Measurements from ENCODE around the gene PNMA8C. TPM values are rescaled to one million over a fixed set of nuclear protein-coding genes. Genes with fewer than 3 reads are reported as not detected.

Gene PNMA8C
- polyA plus RNA-seq, 1 donor (not counting 4 experiments of a cell fraction or from before 2014, with no cell fraction given): not detected

- dilution Hi-C loops (cut with MboI; ENCODE audit: extremely low pct_ligation_motif_present, low sequenced_read_pairs): no loop called here
- no peak for TF ChIP-seq EZH2 (IDR thresholded peaks at IDR 0.05; ENCODE audit: low read length)
- TF ChIP-seq, protein P1, sequence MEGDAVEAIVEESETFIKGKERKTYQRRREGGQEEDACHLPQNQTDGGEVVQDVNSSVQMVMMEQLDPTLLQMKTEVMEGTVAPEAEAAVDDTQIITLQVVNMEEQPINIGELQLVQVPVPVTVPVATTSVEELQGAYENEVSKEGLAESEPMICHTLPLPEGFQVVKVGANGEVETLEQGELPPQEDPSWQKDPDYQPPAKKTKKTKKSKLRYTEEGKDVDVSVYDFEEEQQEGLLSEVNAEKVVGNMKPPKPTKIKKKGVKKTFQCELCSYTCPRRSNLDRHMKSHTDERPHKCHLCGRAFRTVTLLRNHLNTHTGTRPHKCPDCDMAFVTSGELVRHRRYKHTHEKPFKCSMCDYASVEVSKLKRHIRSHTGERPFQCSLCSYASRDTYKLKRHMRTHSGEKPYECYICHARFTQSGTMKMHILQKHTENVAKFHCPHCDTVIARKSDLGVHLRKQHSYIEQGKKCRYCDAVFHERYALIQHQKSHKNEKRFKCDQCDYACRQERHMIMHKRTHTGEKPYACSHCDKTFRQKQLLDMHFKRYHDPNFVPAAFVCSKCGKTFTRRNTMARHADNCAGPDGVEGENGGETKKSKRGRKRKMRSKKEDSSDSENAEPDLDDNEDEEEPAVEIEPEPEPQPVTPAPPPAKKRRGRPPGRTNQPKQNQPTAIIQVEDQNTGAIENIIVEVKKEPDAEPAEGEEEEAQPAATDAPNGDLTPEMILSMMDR (optimal IDR thresholded peaks at IDR 0.05 in 1 of 3, IDR thresholded peaks at IDR 0.05 in 1 of 3, conservative IDR thresholded peaks at IDR 0.05 in 1 of 3; ENCODE audit: extremely low read depth in 1 of 3, insufficient read depth in 2 of 3, low read length in 3 of 3): no peak
- no peaks in the 10 kb centered on the region for H4K20me1 ChIP-seq (ENCODE audit: control insufficient read depth, extremely low read depth, insufficient read depth, low read length)
- H2AFZ ChIP-seq (ENCODE audit: control insufficient read depth, low read length): peak overlapping the region; percentile 43
- no peaks in the 10 kb centered on the region for H3K27me3 ChIP-seq (ENCODE audit: control insufficient read depth, extremely low read depth, insufficient read depth, low read length)
- H3K4me1 ChIP-seq (ENCODE audit: control insufficient read depth, extremely low read depth, insufficient read depth, low read length): peaks cover 28% of the 10 kb centered on the region
- FAIRE-seq (no peak), DNase-seq (ENCODE audit: low read depth, low spot score) (no peak)
- peak overlapping the region; percentile 22 for H3K9ac ChIP-seq (ENCODE audit: control insufficient read depth, extremely low read depth, insufficient read depth, low read length)
- H3K9me3 ChIP-seq (ENCODE audit: control insufficient read depth, low read depth, low read length): no peaks in the 10 kb centered on the region
- peak overlapping the region in 1 of 3 experiments; percentile 32 for H3K4me3 ChIP-seq (ENCODE audit: control insufficient read depth in 2 of 3, extremely low read depth in 1 of 3, insufficient read depth in 2 of 3, low read depth in 1 of 3, low read length in 3 of 3)
- H3K27ac ChIP-seq (ENCODE audit: control insufficient read depth, insufficient read depth, low read length): peak overlapping the region; percentile 49
- H3K9me1 ChIP-seq (ENCODE audit: control insufficient read depth, extremely low read depth, insufficient read depth, low read length): no peaks in the 10 kb centered on the region
- H3K36me3 ChIP-seq (ENCODE audit: control insufficient read depth in 2 of 2, extremely low read depth in 1 of 2, insufficient read depth in 2 of 2, low read length in 2 of 2): no peaks in the 10 kb centered on the region
- H3K79me2 ChIP-seq (ENCODE audit: control insufficient read depth, insufficient read depth, low read length): no peaks in the 10 kb centered on the region
- H3K4me2 ChIP-seq (ENCODE audit: control insufficient read depth, extremely low read depth, insufficient read depth, low read depth, low read length): peak overlapping the region; percentile 82
Measured at GRCh38 chr19:46454244-46454643, 25.5 kb upstream of the PNMA8C start.

DNA sequence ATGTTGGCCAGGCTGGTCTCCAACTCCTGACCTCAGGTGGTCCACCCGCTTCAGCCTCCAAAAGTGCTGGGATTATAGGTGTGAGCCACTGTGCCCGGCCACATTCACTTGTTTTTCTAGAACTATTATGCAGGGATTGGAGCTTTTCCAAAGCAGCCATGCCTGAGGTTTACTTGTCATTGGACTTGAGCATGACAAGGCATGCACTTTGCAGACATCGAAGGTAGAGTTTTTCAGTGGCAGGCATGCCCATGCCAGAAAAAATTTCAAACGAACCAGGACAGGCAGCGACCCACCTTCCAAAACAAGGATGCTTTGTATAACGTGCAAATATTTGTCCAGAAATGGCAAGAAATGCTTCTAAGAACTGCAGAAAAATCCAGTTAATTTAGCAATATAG lies 24.9 kb upstream of the PNMA8C start:
- H3K36me3 ChIP-seq (ENCODE audit: control insufficient read depth in 2 of 2, extremely low read depth in 1 of 2, insufficient read depth in 2 of 2, low read length in 2 of 2): no peaks in the 10 kb centered on the region
- no peaks in the 10 kb centered on the region for H4K20me1 ChIP-seq (ENCODE audit: control insufficient read depth, extremely low read depth, insufficient read depth, low read length)
- H3K27ac ChIP-seq (ENCODE audit: control insufficient read depth, insufficient read depth, low read length): peak overlapping the region; percentile 49
- no peaks in the 10 kb centered on the region for H3K79me2 ChIP-seq (ENCODE audit: control insufficient read depth, insufficient read depth, low read length)
- peak overlapping the region in 1 of 3 experiments; percentile 32 for H3K4me3 ChIP-seq (ENCODE audit: control insufficient read depth in 2 of 3, extremely low read depth in 1 of 3, insufficient read depth in 2 of 3, low read depth in 1 of 3, low read length in 3 of 3)
- H3K9me1 ChIP-seq (ENCODE audit: control insufficient read depth, extremely low read depth, insufficient read depth, low read length): no peaks in the 10 kb centered on the region
- FAIRE-seq: peak; percentile 99
- H3K9ac ChIP-seq (ENCODE audit: control insufficient read depth, extremely low read depth, insufficient read depth, low read length): peak overlapping the region; percentile 22
- DNase-seq (ENCODE audit: low read depth, low spot score): peak; percentile 83
- no peak overlapping the region for H2AFZ ChIP-seq (ENCODE audit: control insufficient read depth, low read length)
- peaks cover 28% of the 10 kb centered on the region for H3K4me1 ChIP-seq (ENCODE audit: control insufficient read depth, extremely low read depth, insufficient read depth, low read length)
- H3K27me3 ChIP-seq (ENCODE audit: control insufficient read depth, extremely low read depth, insufficient read depth, low read length): no peaks in the 10 kb centered on the region
- dilution Hi-C loops (cut with MboI; ENCODE audit: extremely low pct_ligation_motif_present, low sequenced_read_pairs): no loop called here
- no peak for TF ChIP-seq EZH2 (IDR thresholded peaks at IDR 0.05; ENCODE audit: low read length)
- TF ChIP-seq, protein P1 (optimal IDR thresholded peaks at IDR 0.05 in 1 of 3, IDR thresholded peaks at IDR 0.05 in 1 of 3, conservative IDR thresholded peaks at IDR 0.05 in 1 of 3; ENCODE audit: extremely low read depth in 1 of 3, insufficient read depth in 2 of 3, low read length in 3 of 3): no peak
- no peaks in the 10 kb centered on the region for H3K9me3 ChIP-seq (ENCODE audit: control insufficient read depth, low read depth, low read length)
- H3K4me2 ChIP-seq (ENCODE audit: control insufficient read depth, extremely low read depth, insufficient read depth, low read depth, low read length): peak overlapping the region; percentile 82
